Skeletal muscle cell (primary cell): ENCODE results near the gene NRG3.
"Not testable (repeated sequence)": the region's sequence is repeated elsewhere in the genome, so short reads cannot be mapped to it uniquely, and the experiment has no call there.

Source experiments
- DNase-seq: peaks from one replicate; pipeline ENCODE4 v3.0.0-alpha.2; 2010; ENCODE audit warnings: low read depth
- H3K4me3 ChIP-seq: 2 replicates; pipeline ENCODE4 v1.5.1; 2011; ENCODE audit warnings: low read depth, mild to moderate bottlenecking, control low read depth, low read length, moderate library complexity

NRG3 gene

GRCh38 chr10:82678451-82678850 lies 803.5 kb downstream of the NRG3 start:
- not testable (repeated sequence) for DNase-seq, H3K4me3 ChIP-seq

GRCh38 chr10:82680608-82681007 lies 805.6 kb downstream of the NRG3 start:
- no peak for DNase-seq

GRCh38 chr10:82683945-82684344 lies 809.0 kb downstream of the NRG3 start:
- DNase-seq = no peak
- no peak overlapping the region for H3K4me3 ChIP-seq

More at GRCh38 chr10:82680608-82681007, 805.6 kb downstream of the NRG3 start:
- no peak overlapping the region for H3K4me3 ChIP-seq

GRCh38 chr10:82685087-82685486 lies 810.1 kb downstream of the NRG3 start:
- H3K4me3 ChIP-seq = no peak overlapping the region
- DNase-seq = no peak

GRCh38 chr10:82691211-82691610 lies 816.2 kb downstream of the NRG3 start:
- H3K4me3 ChIP-seq = no peak overlapping the region
- DNase-seq = no peak

GRCh38 chr10:82692458-82692857 lies 817.5 kb downstream of the NRG3 start:
- H3K4me3 ChIP-seq = no peak overlapping the region
- DNase-seq = no peak

GRCh38 chr10:82721831-82722230 lies 846.8 kb downstream of the NRG3 start:
- DNase-seq = no peak
- no peak overlapping the region for H3K4me3 ChIP-seq

GRCh38 chr10:82722273-82722672 lies 847.3 kb downstream of the NRG3 start:
- DNase-seq = no peak
- no peak overlapping the region for H3K4me3 ChIP-seq

- no peak for DNase-seq
- no peak overlapping the region for H3K4me3 ChIP-seq
Observed at GRCh38 chr10:82736305-82736704, 861.3 kb downstream of the NRG3 start.

GRCh38 chr10:82737549-82737948 lies 862.6 kb downstream of the NRG3 start:
- DNase-seq = no peak
- H3K4me3 ChIP-seq = no peak overlapping the region

- H3K4me3 ChIP-seq = no peak overlapping the region
- no peak for DNase-seq
Observed at GRCh38 chr10:82738592-82738991, 863.6 kb downstream of the NRG3 start.

- DNase-seq = peak; percentile 35
- H3K4me3 ChIP-seq = no peak overlapping the region
Observed at GRCh38 chr10:82742478-82742877, 867.5 kb downstream of the NRG3 start.

GRCh38 chr10:82742898-82743297 lies 867.9 kb downstream of the NRG3 start:
- no peak for DNase-seq
- no peak overlapping the region for H3K4me3 ChIP-seq

- DNase-seq = no peak
- H3K4me3 ChIP-seq = no peak overlapping the region
Observed at GRCh38 chr10:82750538-82750937, 875.5 kb downstream of the NRG3 start.

GRCh38 chr10:82757397-82757796 lies 882.4 kb downstream of the NRG3 start:
- no peak for DNase-seq
- H3K4me3 ChIP-seq = no peak overlapping the region

- H3K4me3 ChIP-seq = no peak overlapping the region
- no peak for DNase-seq
Observed at GRCh38 chr10:82757901-82758300, 882.9 kb downstream of the NRG3 start.

- no peak for DNase-seq
- H3K4me3 ChIP-seq = no peak overlapping the region
Observed at GRCh38 chr10:82759050-82759449, 884.1 kb downstream of the NRG3 start.

- H3K4me3 ChIP-seq = no peak overlapping the region
- no peak for DNase-seq
Observed at GRCh38 chr10:82762641-82763040, 887.6 kb downstream of the NRG3 start.

- DNase-seq = no peak
- H3K4me3 ChIP-seq = no peak overlapping the region
Observed at GRCh38 chr10:82768040-82768439, 893.0 kb downstream of the NRG3 start.

GRCh38 chr10:82778908-82779307 lies 903.9 kb downstream of the NRG3 start:
- DNase-seq = no peak
- H3K4me3 ChIP-seq = no peak overlapping the region

GRCh38 chr10:82796510-82796909 lies 921.5 kb downstream of the NRG3 start:
- H3K4me3 ChIP-seq = no peak overlapping the region
- DNase-seq = no peak

- H3K4me3 ChIP-seq = no peak overlapping the region
- no peak for DNase-seq
Observed at GRCh38 chr10:82801289-82801688, 926.3 kb downstream of the NRG3 start.
